SIG-M5 treated with dmso at 0.1 percent for 504 hours (cell line): ENCODE data around the gene CDC42BPA.
A peak's percentile ranks its signal among the peaks of the same experiment; 100 is the strongest.
"Not testable (repeated sequence)": the region's sequence is repeated elsewhere in the genome, so short reads cannot be mapped to it uniquely, and the experiment has no call there.

Experiments used
- DNase-seq: peaks from one replicate; lab custom pipeline; 2025; ENCODE audit not compliant: unreplicated experiment; lab: John Stamatoyannopoulos, UW

The CDC42BPA gene

GRCh38 chr1:227311389-227312001 is 6.8 kb downstream of the CDC42BPA start:
- DNase-seq, result no peak

GRCh38 chr1:227308367-227309336 is 9.6 kb downstream of the CDC42BPA start:
- no peak for DNase-seq

GRCh38 chr1:227306689-227307088 is 11.6 kb downstream of the CDC42BPA start:
- DNase-seq, result no peak

- no peak for DNase-seq
These were observed 12.2 kb downstream of the CDC42BPA start for GRCh38 chr1:227305894-227306626.

- DNase-seq, result no peak
These were observed 13.6 kb downstream of the CDC42BPA start for GRCh38 chr1:227304665-227305064.

- no peak for DNase-seq
These were observed 14.6 kb downstream of the CDC42BPA start for GRCh38 chr1:227303662-227304061.

GRCh38 chr1:227300682-227301081 is 17.6 kb downstream of the CDC42BPA start:
- DNase-seq, result no peak

GRCh38 chr1:227299688-227300087 is 18.6 kb downstream of the CDC42BPA start:
- peak; percentile 29 for DNase-seq

- peak; percentile 12 for DNase-seq
These were observed 19.1 kb downstream of the CDC42BPA start for GRCh38 chr1:227299241-227299627.

GRCh38 chr1:227298512-227299240 is 19.6 kb downstream of the CDC42BPA start:
- DNase-seq, result no peak

- no peak for DNase-seq
These were observed 21.1 kb downstream of the CDC42BPA start for GRCh38 chr1:227297073-227297793.

GRCh38 chr1:227295609-227296008 is 22.7 kb downstream of the CDC42BPA start:
- no peak for DNase-seq

- DNase-seq, result no peak
These were observed 32.5 kb downstream of the CDC42BPA start for GRCh38 chr1:227285745-227286144.

GRCh38 chr1:227281371-227281770 is 36.9 kb downstream of the CDC42BPA start:
- DNase-seq, result no peak

- DNase-seq, result no peak
These were observed 37.5 kb downstream of the CDC42BPA start for GRCh38 chr1:227280836-227281235.

GRCh38 chr1:227276156-227276693 is 42.1 kb downstream of the CDC42BPA start:
- DNase-seq, result not testable (repeated sequence)

- peak; percentile 13 for DNase-seq
These were observed 44.7 kb downstream of the CDC42BPA start for GRCh38 chr1:227273557-227273956.

- no peak for DNase-seq
These were observed 45.9 kb downstream of the CDC42BPA start for GRCh38 chr1:227272428-227272827.

GRCh38 chr1:227270554-227270953 is 47.7 kb downstream of the CDC42BPA start:
- no peak for DNase-seq

GRCh38 chr1:227268943-227269342 is 49.3 kb downstream of the CDC42BPA start:
- no peak for DNase-seq
